NCI-H510A treated with DMSO at 0.1 percent for 48 hours (cell line): ENCODE measurements around the gene GNAS-AS1.
A peak's percentile ranks its signal among the peaks of the same experiment; 100 is the strongest.

ENCODE experiments used
- DNase-seq: peaks from one replicate; lab custom pipeline; 2025; lab: John Stamatoyannopoulos, UW

Gene GNAS-AS1

GRCh38 chr20:58850693-58851174 is at the start of gene GNAS-AS1:
GNAS-AS1 (minus strand) TSS chr20:58850902.
- DNase-seq: no peak

GRCh38 chr20:58900397-58900796 is 49.7 kb upstream of the GNAS-AS1 start:
- DNase-seq: no peak

GRCh38 chr20:58899512-58899911 is 48.8 kb upstream of the GNAS-AS1 start:
- no peak for DNase-seq

GRCh38 chr20:58898629-58899408 is 48.1 kb upstream of the GNAS-AS1 start:
- DNase-seq: no peak

GRCh38 chr20:58897488-58897887 is 46.8 kb upstream of the GNAS-AS1 start:
- no peak for DNase-seq

- DNase-seq: no peak
Observed at GRCh38 chr20:58896820-58897219, 46.1 kb upstream of the GNAS-AS1 start.

- DNase-seq: no peak
Observed at GRCh38 chr20:58895448-58896180, 44.9 kb upstream of the GNAS-AS1 start.

- no peak for DNase-seq
Observed at GRCh38 chr20:58894652-58895447, 44.1 kb upstream of the GNAS-AS1 start.

- no peak for DNase-seq
Observed at GRCh38 chr20:58893355-58894120, 42.8 kb upstream of the GNAS-AS1 start.

- DNase-seq: no peak
Observed at GRCh38 chr20:58892932-58893224, 42.2 kb upstream of the GNAS-AS1 start.

- peak; percentile 18 for DNase-seq
Observed at GRCh38 chr20:58892141-58892931, 41.6 kb upstream of the GNAS-AS1 start.

GRCh38 chr20:58891718-58892140 is 41.0 kb upstream of the GNAS-AS1 start:
- DNase-seq: no peak

GRCh38 chr20:58891086-58891717 is 40.5 kb upstream of the GNAS-AS1 start:
- DNase-seq: peak; percentile 22

- peak; percentile 45 for DNase-seq
Observed at GRCh38 chr20:58890518-58891085, 39.9 kb upstream of the GNAS-AS1 start.

GRCh38 chr20:58889798-58890517 is 39.3 kb upstream of the GNAS-AS1 start:
- DNase-seq: no peak

- DNase-seq: peak; percentile 25
Observed at GRCh38 chr20:58889334-58889760, 38.6 kb upstream of the GNAS-AS1 start.

- DNase-seq: peak; percentile 64
Observed at GRCh38 chr20:58888521-58889333, 38.0 kb upstream of the GNAS-AS1 start.

GRCh38 chr20:58888103-58888502 is 37.4 kb upstream of the GNAS-AS1 start:
- no peak for DNase-seq
